PC-3 (cell line): Measurements from ENCODE around the gene ZNF783. TPM values are rescaled to one million over a fixed set of nuclear protein-coding genes. Genes with fewer than 3 reads are reported as not detected.
"Not testable (repeated sequence)": the region's sequence is repeated elsewhere in the genome, so short reads cannot be mapped to it uniquely, and the experiment has no call there.

Experiments
- ATAC-seq: fragments of 200-7000 bp; cut with Tn5 transposase; 2 replicates; pipeline ENCODE4 v1.9.1; 2020; ENCODE audit warnings: mild to moderate bottlenecking, moderate library complexity
- BruUV-seq: library from RNA; stranded (reverse); fragments of 400-500 nt; replicated peaks from 2 replicates; lab custom pipeline; 2021; lab: Mats Ljungman, UMichigan
- CTCF ChIA-PET: fragments of 300-600 bp; sonication (Branson Sonifier 250); formaldehyde crosslinking; loops from one replicate; lab custom pipeline; 2022; ENCODE audit warnings: antibody characterized with exemption; lab: Charles Lee
- POLR2A ChIA-PET: fragments of 300-600 bp; sonication (Branson Sonifier 250); formaldehyde crosslinking; loops from one replicate; lab custom pipeline; 2022; ENCODE audit warnings: antibody characterized with exemption; ENCODE audit not compliant: unreplicated experiment; lab: Charles Lee
- DNase-seq: peaks from one replicate; pipeline ENCODE4 v3.0.0-alpha.2; 2015
- H2AFZ ChIP-seq: fragments of 300-600 bp; sonication (generic); 2 replicates; pipeline ENCODE4 v1.6.0; 2016; ENCODE audit warnings: antibody characterized with exemption, low read length
- H3F3A ChIP-seq: fragments of 300-600 bp; sonication (generic); one replicate; pipeline ENCODE4 v1.6.0; 2017; ENCODE audit warnings: antibody characterized with exemption, low read length, control low read depth, mild to moderate bottlenecking; ENCODE audit not compliant: unreplicated experiment
- H3K27ac ChIP-seq: fragments of 300-600 bp; sonication (generic); 2 replicates; pipeline ENCODE4 v1.5.1; 2016; ENCODE audit warnings: mild to moderate bottlenecking, low read length
- H3K27me3 ChIP-seq: fragments of 300-600 bp; sonication (generic); 2 replicates; pipeline ENCODE4 v1.6.1; 2016; ENCODE audit warnings: low read length, mixed read lengths
- H3K36me3 ChIP-seq: fragments of 300-600 bp; sonication (generic); 2 replicates; pipeline ENCODE4 v1.6.1; 2016; ENCODE audit warnings: low read depth, mixed run types, low read length, mixed read lengths
- H3K4me1 ChIP-seq: fragments of 300-600 bp; sonication (generic); 2 replicates; pipeline ENCODE4 v1.5.1; 2016; ENCODE audit warnings: low read length; ENCODE audit not compliant: insufficient read depth
- H3K4me2 ChIP-seq: fragments of 300-600 bp; sonication (generic); 2 replicates; pipeline ENCODE4 v1.6.0; 2016; ENCODE audit warnings: low read length
- H3K4me3 ChIP-seq: fragments of 300-600 bp; sonication (generic); 2 replicates; pipeline ENCODE4 v1.5.1; 2016; ENCODE audit warnings: mild to moderate bottlenecking, low read length, mixed read lengths
- H3K79me2 ChIP-seq: fragments of 300-600 bp; sonication (generic); 2 replicates; pipeline ENCODE4 v1.6.1; 2017; ENCODE audit warnings: low read length, mixed read lengths
- H3K9ac ChIP-seq: fragments of 300-600 bp; sonication (generic); 2 replicates; pipeline ENCODE4 v1.6.0; 2016; ENCODE audit warnings: mild to moderate bottlenecking, low read length
- H3K9me2 ChIP-seq: fragments of 300-600 bp; sonication (generic); replicated peaks from 2 replicates; pipeline ENCODE4 v1.6.1; 2016; ENCODE audit warnings: mixed run types, low read length, mixed read lengths
- H3K9me3 ChIP-seq: fragments of 300-600 bp; sonication (generic); 2 replicates; pipeline ENCODE4 v1.6.1; 2016; ENCODE audit warnings: low read length, mixed read lengths
- H4K20me1 ChIP-seq: fragments of 300-600 bp; sonication (generic); 2 replicates; pipeline ENCODE4 v1.6.1; 2016; ENCODE audit warnings: low read length, mixed read lengths
- CTCF ChIP-seq: fragments of 300-600 bp; sonication (generic); conservative IDR thresholded peaks from 2 replicates; pipeline ENCODE4 v1.5.1; 2017; ENCODE audit warnings: antibody characterized with exemption, low read depth, mild to moderate bottlenecking, low read length
- EZH2 ChIP-seq: fragments of 300-600 bp; sonication (generic); IDR thresholded peaks from one replicate; pipeline ENCODE4 v1.6.1; 2017; ENCODE audit warnings: antibody characterized with exemption, mild to moderate bottlenecking, low read length; ENCODE audit not compliant: unreplicated experiment
- EZH2phosphoT487 ChIP-seq: fragments of 300-600 bp; sonication (generic); IDR thresholded peaks from 2 replicates; pipeline ENCODE4 v1.6.1; 2018; ENCODE audit warnings: mild to moderate bottlenecking, antibody characterized with exemption, low read length, borderline replicate concordance
- intact Hi-C: fragments of 100-400 bp; cut with micrococcal nuclease; formaldehyde crosslinking; loops from 2 replicates; pipeline ENCODE4 v1.9.0; 2023
- total RNA-seq: library from RNA; depleted of rRNA; stranded (reverse); fragments of >200 nt; gene quantifications from 2 replicates; pipeline ENCODE4 v1.2.3, GENCODE V29; 2014

The ZNF783 gene
- total RNA-seq, 1 experiment from 2014 or later, result 6.9 TPM

GRCh38 chr7:149261316-149261828 is 624 bp upstream of the ZNF783 start:
- Histone ChIP-seq H3K9ac (peak overlapping the region; percentile 90), H4K20me1 (no peaks in the 10 kb centered on the region), H3K4me2 (peak overlapping the region; percentile 91), H3K27ac (peak overlapping the region; percentile 82), H3K36me3 (no peaks in the 10 kb centered on the region; the same call in 1 of the 2 replicates), H3K4me1 (peaks cover 22% of the 10 kb centered on the region), H3K9me3 (no peaks in the 10 kb centered on the region), H3K4me3 (peak overlapping the region; percentile 69), H3F3A (no peaks in the 10 kb centered on the region), H3K9me2 (no peaks in the 10 kb centered on the region), H3K27me3 (no peaks in the 10 kb centered on the region), H3K79me2 (peaks cover 18% of the 10 kb centered on the region; the same call in 1 of the 2 replicates), H2AFZ (peak overlapping the region; percentile 88)
- TF ChIP-seq EZH2 (no peak), CTCF (no peak), EZH2phosphoT487 (no peak)
- ATAC-seq (peak; percentile 21), DNase-seq (peak; percentile 62)
- ChIA-PET POLR2A (no interaction called here), CTCF (interaction anchor here (0.6 to 1.9 kb wide), 6 partner anchors 24 to 498 kb away, joined by 3 to 12 read pairs (median 8); no protein-coding TSS in a partner anchor)
- BruUV-seq, result TSS peak; percentile 85
- intact Hi-C loops, result no loop called here

GRCh38 chr7:149266451-149266850 is 4.5 kb downstream of the ZNF783 start:
- intact Hi-C loops, result no loop called here
- Histone ChIP-seq H3K9me2 (no peaks in the 10 kb centered on the region), H3K27ac (no peak overlapping the region), H3K4me1 (peaks cover 8% of the 10 kb centered on the region), H4K20me1 (no peaks in the 10 kb centered on the region), H3K9me3 (no peaks in the 10 kb centered on the region), H3K27me3 (no peaks in the 10 kb centered on the region), H2AFZ (no peak overlapping the region), H3K4me2 (no peak overlapping the region), H3K36me3 (no peaks in the 10 kb centered on the region; the same call in 1 of the 2 replicates), H3K79me2 (peaks cover 18% of the 10 kb centered on the region; the same call in 1 of the 2 replicates), H3F3A (no peaks in the 10 kb centered on the region), H3K9ac (no peak overlapping the region), H3K4me3 (no peak overlapping the region)
- CTCF ChIA-PET, result no interaction called here
- no TSS peak for BruUV-seq
- no peak for DNase-seq
- no peak for TF ChIP-seq EZH2phosphoT487
- no peak for TF ChIP-seq CTCF
- no peak for TF ChIP-seq EZH2
- POLR2A ChIA-PET, result no interaction called here
- no peak for ATAC-seq

- no peaks in the 10 kb centered on the region for H3F3A ChIP-seq
- H3K9me3 ChIP-seq, result no peaks in the 10 kb centered on the region
- POLR2A ChIA-PET, result no interaction called here
- DNase-seq (no peak), ATAC-seq (no peak)
- H3K27ac ChIP-seq, result no peak overlapping the region
- no peaks in the 10 kb centered on the region; the same call in 1 of the 2 replicates for H3K36me3 ChIP-seq
- TF ChIP-seq EZH2phosphoT487, result no peak
- TF ChIP-seq EZH2, result no peak
- TF ChIP-seq CTCF, result no peak
- intact Hi-C loops, result no loop called here
- H4K20me1 ChIP-seq, result no peaks in the 10 kb centered on the region
- no peaks in the 10 kb centered on the region for H3K9me2 ChIP-seq
- H3K9ac ChIP-seq, result no peak overlapping the region
- no peak overlapping the region for H3K4me3 ChIP-seq
- BruUV-seq, result no TSS peak
- peaks cover 15% of the 10 kb centered on the region; the same call in 1 of the 2 replicates for H3K79me2 ChIP-seq
- no peak overlapping the region for H2AFZ ChIP-seq
- H3K4me2 ChIP-seq, result no peak overlapping the region
- no peaks in the 10 kb centered on the region for H3K27me3 ChIP-seq
- peaks cover 2% of the 10 kb centered on the region for H3K4me1 ChIP-seq
- CTCF ChIA-PET, result no interaction called here
Observed at GRCh38 chr7:149267733-149268132, 5.7 kb downstream of the ZNF783 start.

GRCh38 chr7:149274424-149274823 is 12.4 kb downstream of the ZNF783 start:
- H3K4me1 ChIP-seq, H3F3A ChIP-seq, H3K9me3 ChIP-seq, ATAC-seq, H2AFZ ChIP-seq, H3K27me3 ChIP-seq, H3K79me2 ChIP-seq, POLR2A ChIA-PET, H3K27ac ChIP-seq, H3K4me3 ChIP-seq, DNase-seq, CTCF ChIA-PET, H3K4me2 ChIP-seq, H3K9ac ChIP-seq, H3K36me3 ChIP-seq, BruUV-seq, H3K9me2 ChIP-seq, intact Hi-C loops, H4K20me1 ChIP-seq: not testable (repeated sequence)
